Activated T-cell treated with anti-CD3 and anti-CD28 coated beads for 48 hours (primary cell): ENCODE data around the gene THAP11.
"Not testable (repeated sequence)": the region's sequence is repeated elsewhere in the genome, so short reads cannot be mapped to it uniquely, and the experiment has no call there.

Source experiments
- DNase-seq: peaks from one replicate; pipeline ENCODE4 v3.0.0-alpha.2; 2020; ENCODE audit warnings: low read depth

Gene THAP11

DNA sequence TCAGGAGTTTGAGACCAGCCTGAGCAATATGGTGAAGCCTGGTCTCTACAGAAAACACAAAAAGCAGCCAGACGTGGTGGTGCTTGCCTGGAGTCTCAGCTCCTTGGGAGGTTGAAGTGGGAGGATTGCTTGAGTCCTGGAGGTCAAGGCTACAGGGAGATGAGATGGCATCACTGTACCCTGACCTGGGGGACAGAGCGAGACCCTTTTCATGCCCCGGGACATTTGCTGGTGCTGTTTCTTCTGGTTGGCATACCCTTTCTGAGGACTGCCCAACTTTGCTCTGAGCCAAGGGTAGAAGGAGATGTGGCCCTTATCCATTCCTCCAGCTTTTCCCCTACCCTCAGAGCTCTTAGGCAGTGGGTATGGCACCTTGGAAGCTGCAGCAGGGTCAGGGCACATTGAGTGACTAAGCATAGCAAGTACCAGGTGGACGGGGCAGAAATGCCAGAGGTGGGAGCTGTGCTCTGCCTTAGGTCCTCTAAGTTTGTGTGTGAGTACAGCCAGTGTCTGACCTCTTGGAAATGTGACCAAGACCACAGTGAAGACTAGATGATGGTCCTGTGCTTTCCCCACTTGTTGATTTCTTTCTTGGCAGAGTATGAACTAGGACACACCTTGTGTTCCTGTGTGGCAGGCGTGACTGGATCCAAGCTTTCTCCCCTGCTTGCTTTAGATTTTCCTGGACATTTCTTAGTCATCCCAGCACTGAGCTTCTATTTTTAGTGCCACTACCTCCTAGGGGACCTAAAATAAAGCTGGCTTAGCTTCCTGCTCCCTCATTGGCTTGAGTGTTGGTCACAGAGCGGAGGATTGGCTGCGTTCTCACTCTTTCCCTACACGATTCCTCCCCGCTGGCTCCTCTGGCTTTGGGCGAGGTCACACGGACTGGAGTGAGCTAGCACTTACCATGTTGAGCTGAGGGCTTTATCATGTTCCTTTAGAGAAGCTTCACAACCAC is 20.8 kb downstream of the THAP11 start:
- DNase-seq = no peak

DNA sequence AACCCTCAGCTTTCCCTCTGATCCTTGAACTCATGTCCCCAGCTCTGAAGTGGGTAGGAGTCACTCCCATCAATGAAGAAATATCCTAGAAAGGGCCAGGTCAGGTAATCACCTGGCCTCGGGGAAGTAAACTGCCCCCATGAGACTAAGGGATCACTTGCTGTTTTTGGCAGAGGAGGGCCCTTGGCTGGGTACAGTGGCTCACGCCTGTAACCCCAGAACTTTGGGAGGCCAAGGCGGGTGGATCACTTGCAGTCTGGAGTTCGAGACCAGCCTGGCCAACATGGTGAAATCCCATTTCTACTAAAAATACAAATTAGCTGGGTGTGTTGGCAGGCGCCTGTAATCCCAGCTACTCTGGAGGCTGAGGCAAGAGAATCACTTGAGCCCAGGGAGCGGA is 21.9 kb downstream of the THAP11 start:
- DNase-seq = not testable (repeated sequence)

DNA sequence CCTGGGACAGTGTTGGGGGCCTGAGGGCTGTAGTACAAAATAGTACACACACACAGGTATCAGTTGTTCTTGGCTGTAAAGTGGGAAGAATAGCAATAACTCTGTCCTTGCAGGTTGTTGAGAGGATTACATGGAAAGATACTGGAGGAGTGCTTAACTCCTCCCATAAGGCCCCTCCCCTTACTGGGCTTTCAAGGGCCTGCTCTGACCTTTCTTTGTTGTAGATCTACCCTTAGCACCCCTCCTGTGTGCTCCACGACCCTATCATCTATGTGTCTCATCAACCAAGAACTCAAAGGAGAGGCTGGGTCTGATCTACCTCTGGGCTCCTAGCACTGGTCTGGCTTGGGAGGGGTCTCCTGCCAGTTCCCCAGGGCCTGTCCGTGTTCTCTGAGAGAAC is 22.5 kb downstream of the THAP11 start:
- DNase-seq = no peak

DNA sequence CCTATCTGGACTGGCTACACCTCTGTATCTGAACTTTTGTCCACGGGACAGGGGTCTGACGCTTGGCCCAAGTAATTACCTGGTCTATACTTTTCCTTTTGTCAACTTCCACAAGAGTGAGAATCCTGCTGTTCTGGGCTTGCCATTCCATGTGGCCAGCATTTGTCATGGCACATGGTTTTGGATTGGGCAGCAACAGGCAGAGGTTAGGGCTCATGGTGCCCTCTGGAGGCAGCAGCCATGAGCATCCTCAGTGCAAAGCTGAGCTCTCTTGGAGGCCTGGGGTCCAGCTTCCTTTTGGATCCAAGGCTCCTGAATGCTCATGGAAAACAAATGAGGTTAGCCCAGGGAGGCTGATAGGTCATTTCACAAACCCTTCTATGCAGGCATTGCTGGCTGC is 23.2 kb downstream of the THAP11 start:
- DNase-seq = no peak

DNA sequence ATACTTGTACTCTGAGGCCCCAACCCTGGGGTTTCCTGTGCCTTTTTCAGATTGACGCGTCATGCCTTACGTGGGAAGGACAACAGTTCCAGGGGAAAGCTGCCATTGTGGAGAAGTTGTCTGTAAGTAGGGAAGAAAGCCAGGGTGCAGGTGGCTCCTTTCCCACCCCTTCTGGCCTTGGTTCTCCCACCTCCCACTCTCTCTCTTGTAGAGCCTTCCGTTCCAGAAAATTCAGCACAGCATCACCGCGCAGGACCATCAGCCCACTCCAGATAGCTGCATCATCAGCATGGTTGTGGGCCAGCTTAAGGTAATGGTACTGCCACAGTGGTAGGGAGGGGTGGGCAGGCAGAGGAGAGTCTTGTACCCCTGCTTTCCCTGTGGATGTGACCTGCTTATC is 26.2 kb downstream of the THAP11 start:
- no peak for DNase-seq

DNA sequence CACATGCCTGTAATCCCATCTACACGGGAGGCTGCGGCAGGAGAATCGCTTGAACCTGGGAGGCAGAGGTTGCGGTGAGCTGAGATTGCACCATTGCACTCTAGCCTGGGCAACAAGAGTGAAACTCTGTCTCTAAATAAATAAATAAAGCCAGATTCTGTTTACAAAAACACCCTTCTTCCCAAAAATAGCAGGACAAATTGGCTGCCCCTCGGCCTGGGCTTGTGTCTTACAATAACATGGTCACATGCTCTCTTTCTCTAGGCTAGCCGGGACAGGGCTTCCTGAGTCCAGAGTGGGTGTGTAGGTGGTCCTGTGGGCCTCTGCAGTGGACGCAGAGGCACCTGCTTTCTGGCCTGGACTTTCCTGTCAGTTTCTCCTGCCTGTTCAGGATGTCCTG is 27.5 kb downstream of the THAP11 start:
- DNase-seq = no peak

DNA sequence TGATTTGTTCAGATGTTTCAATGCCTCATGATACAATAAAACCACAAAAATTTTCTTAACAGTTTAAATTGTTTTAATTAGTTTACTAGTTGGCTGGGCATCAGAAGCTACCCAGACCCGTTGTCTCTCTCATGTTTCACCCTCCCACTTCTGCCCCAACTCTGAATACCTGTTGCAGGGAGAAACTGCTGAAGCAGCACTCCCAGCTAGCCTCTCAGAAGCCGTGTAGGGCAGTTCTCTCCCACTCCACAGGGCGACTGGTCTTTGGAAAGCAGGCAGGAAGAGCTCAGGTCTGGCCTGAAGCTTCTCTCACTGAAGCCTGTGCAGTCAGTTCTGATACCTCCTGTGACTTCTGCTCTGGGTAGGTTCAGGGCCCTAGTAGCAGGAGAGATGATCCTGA is 29.1 kb downstream of the THAP11 start:
- no peak for DNase-seq

DNA sequence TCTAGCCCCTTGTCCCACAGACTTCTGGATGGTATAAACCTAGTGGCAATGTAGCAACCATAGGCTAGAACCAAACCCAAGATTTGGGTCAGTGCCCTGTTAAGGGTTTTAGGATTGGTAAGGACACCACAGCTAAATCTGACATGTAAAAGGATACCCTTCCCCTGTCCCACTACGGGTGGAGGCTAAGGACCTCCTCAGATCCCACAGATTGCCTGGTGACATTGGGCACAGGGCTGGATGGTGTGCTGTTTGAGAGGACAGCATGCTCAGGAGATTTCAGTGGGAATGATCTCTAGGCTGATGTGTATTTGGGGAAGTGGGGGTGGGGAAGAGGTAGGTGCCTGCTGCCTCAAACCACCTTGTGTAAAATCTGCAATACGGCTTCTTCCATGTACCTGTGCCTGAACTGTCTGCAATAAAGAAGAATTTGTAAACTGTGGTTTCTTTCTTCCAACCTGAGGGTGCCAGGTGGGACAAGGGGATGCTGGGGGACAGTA is 30.1 kb downstream of the THAP11 start:
- no peak for DNase-seq

DNA sequence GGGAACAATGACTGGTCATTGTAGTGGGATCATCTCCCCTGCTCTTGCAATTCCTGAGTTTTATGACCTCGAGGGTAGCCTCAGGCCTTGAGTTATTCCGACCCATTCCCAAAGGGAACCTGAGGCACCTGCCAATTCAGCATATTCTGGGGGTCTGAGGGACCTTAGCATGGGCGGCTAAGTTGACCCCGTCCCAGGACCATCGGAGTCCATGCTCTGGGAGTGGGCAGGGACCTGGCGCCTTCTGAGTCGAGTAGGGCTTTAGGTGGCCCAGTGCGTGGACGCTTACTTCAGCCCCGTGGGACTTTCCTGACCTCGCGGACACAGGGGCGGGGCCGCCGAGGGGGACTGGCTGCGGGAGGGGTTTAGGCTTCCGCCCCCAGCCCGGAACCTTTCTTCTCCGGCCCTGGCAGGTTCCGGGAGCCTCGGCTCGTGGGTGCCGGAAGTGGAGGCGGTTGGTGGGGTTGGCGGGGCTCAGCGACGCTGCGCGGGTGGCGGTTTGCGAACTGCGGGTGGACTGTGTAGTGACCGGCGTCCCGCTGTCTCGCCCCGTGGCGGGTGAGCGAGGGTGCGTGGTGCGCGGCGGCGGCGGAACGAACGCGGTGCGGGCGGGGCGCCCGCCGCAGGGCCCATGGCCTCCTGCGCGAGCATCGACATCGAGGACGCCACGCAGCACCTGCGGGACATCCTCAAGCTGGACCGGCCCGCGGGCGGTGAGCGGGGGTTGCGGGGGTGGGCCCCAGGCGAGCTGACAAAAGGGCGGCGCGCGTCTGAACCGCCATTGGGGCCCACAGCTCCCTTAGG is 30.7 kb downstream of the THAP11 start, which contains the start of gene EDC4:
Gene EDC4 (plus strand): TSS at position 422 of the 804 bp plus-strand sequence. CDS start 210 bp downstream, at position 632.
- peak; percentile 89 for DNase-seq

DNA sequence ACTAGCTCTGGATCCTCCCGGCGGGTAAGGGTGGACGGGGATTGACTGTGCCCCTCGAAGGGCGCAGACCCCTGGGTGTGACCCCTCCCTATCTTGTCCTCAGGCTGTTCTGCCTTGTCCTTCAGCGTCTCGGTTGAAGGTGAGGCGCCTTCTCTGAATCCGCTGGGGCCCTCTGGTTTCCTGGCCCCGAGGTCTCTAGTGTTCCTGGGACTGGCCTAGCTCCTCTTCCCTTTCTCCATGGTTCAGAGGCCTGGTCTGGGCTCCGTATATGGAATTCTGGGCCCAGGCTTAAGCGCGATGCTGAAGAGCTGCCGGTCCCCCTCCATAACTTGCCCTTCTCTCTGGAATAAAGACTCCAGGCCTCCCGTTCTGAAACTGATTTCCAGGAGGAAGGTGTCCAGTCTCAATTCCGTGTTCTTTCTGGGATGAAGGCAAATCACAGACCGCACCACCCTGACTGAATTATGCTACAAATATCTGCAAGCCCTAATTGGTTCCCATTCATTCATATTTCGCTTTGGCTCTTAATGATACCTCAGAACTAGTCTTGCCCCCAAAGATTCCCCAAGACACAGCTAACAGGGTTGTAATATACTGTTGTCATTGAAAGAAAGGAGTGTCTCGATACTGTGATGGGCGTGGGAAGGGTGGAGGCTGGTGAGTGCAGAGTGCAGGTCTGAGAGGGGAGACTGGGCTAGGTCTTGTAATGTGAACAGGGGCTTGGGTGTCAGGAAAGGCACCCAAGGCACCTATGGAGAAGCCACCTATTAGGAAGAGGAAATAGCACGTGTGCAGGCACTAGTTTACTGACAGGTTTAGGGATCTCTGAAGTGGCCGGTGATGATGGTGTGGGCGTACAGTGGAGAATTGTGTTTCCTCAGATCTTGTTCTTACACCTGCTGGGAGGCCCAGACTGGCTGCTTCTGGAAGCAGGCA is 31.6 kb downstream of the THAP11 start:
- no peak for DNase-seq

DNA sequence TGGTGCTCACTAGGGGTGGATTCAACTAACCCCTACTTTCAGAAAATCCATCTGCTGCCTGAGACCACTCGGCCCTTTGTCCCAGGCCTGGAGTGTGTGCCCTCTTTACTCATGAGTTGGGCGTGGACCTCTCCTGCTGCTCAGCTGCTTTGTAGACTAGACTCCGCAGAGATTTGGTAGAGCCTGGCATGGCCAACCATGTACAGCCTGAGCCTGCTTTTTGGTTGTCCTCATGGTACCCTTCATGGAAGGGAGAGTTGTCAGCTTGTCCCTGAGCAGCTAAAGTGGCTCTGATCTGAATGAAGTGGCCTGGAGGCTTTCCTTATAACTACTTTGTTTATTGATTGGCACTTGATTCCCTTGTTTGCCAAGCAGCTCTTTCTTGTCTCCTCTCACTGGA is 32.3 kb downstream of the THAP11 start:
- DNase-seq = no peak

DNA sequence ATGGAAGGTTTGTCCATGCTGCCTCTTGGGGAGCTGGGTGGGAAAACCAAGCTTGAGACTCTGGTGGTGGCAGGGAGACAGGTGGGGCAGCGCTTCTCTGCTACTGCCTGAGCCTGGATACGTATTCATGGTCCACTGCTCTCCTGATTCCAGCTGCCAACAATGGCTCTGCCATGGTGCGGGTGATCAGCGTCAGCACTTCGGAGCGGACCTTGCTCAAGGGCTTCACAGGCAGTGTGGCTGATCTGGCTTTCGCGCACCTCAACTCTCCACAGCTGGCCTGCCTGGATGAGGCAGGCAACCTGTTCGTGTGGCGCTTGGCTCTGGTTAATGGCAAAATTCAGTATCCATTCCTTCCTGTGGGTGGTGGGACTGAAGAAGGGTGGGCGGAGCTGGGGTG is 34.9 kb downstream of the THAP11 start:
- no peak for DNase-seq

DNA sequence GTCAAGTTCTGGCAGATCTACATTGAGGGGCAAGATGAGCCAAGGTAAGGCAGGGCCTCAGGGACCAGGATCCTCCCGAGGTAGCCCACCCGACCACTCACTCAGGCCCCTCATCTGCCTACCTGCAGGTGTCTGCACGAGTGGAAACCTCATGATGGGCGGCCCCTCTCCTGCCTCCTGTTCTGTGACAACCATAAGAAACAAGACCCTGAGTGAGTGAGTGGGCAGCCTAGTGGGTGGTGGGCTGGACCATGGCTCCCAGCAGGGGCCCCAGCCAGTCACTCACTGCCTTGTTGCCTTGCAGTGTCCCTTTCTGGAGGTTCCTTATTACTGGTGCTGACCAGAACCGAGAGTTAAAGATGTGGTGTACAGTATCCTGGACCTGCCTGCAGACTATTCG is 36.1 kb downstream of the THAP11 start:
- no peak for DNase-seq

DNA sequence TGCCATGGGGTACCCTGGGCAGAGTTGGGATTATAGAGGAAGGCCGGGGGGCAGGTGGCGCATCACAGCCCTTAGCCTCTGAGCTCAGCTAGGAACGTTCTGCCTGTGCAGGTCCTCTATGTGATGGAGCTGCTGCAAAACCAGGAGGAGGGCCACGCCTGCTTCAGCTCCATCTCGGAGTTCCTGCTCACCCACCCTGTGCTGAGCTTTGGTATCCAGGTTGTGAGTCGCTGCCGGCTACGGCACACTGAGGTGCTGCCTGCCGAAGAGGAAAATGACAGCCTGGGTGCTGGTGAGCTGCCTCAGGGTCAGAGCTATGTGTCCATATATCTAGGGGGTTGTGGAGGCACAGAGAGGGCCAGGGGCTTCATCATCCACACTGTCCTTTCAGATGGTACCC is 36.7 kb downstream of the THAP11 start:
- DNase-seq = no peak

DNA sequence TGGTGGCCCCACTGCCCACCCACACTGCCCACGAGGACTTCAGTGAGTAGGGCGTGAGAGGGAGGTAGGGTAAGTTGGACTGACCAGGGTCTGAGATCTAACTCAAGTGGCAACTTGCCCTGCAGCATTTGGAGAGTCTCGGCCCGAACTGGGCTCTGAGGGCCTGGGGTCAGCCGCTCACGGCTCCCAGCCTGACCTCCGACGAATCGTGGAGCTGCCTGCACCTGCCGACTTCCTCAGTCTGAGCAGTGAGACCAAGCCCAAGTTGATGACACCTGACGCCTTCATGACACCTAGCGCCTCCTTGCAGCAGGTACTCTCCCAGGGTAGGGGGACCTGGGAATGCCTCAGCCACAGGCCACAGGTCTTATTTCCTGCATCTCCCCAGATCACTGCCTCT is 37.3 kb downstream of the THAP11 start:
- no peak for DNase-seq

DNA sequence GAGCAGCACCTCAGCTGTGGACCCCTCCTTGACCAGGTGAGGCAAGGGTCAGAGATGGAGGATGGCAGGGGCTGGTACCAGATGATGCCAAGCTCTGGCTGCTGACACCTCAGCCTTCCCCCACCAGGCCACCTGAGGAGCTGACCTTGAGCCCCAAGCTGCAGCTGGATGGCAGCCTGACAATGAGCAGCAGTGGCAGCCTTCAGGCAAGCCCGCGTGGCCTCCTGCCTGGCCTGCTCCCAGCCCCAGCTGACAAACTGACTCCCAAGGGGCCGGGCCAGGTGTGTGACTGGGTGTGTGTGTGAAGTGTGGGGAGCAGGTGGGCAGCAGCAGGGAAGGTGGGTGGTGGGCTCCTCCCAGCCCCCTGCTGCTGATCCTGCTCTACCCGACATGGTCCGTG is 37.8 kb downstream of the THAP11 start:
- DNase-seq = no peak

DNA sequence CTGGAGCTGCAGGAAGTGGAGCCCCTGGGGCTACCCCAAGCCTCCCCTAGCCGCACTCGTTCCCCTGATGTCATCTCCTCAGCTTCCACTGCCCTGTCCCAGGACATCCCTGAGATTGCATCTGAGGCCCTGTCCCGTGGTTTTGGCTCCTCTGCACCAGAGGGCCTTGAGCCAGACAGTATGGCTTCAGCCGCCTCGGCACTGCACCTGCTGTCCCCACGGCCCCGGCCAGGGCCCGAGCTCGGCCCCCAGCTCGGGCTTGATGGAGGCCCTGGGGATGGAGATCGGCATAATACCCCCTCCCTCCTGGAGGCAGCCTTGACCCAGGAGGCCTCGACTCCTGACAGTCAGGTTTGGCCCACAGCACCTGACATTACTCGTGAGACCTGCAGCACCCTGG is 38.5 kb downstream of the THAP11 start:
- DNase-seq = no peak

DNA sequence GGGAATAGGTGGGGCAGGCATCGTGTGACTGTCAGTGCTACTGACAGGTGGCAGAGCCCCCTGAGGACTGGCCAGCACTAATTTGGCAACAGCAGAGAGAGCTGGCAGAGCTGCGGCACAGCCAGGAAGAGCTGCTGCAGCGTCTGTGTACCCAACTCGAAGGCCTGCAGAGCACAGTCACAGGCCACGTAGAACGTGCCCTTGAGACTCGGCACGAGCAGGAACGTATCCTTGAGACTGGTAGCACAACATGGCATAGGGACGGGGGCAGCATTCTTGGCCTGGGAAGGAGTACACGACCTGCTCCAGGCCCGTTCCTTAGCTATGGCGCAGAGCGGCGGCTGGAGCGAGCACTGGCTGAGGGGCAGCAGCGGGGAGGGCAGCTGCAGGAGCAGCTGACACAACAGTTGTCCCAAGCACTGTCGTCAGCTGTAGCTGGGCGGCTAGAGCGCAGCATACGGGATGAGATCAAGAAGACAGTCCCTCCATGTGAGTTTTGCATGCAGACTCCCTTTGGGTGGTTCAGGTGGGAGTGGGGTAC is 39.6 kb downstream of the THAP11 start:
- no peak for DNase-seq

DNA sequence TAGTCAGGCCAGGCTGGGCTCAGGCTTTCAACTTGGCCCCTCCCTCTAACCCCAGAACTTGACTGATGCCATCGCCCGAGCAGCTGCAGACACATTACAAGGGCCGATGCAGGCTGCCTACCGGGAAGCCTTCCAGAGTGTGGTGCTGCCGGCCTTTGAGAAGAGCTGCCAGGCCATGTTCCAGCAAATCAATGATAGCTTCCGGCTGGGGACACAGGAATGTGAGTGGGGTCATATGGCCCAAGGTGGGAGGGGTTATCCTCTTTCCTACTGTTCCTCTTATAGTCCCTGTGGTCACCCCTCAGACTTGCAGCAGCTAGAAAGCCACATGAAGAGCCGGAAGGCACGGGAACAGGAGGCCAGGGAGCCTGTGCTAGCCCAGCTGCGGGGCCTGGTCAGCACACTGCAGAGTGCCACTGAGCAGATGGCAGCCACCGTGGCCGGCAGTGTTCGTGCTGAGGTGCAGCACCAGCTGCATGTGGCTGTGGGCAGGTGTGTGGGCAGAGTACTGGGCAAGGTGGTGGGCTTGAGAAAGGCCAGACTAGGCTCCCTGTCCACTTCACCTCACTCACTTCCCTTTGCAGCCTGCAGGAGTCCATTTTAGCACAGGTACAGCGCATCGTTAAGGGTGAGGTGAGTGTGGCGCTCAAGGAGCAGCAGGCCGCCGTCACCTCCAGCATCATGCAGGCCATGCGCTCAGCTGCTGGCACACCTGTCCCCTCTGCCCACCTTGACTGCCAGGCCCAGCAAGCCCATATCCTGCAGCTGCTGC is 40.4 kb downstream of the THAP11 start:
- no peak for DNase-seq

DNA sequence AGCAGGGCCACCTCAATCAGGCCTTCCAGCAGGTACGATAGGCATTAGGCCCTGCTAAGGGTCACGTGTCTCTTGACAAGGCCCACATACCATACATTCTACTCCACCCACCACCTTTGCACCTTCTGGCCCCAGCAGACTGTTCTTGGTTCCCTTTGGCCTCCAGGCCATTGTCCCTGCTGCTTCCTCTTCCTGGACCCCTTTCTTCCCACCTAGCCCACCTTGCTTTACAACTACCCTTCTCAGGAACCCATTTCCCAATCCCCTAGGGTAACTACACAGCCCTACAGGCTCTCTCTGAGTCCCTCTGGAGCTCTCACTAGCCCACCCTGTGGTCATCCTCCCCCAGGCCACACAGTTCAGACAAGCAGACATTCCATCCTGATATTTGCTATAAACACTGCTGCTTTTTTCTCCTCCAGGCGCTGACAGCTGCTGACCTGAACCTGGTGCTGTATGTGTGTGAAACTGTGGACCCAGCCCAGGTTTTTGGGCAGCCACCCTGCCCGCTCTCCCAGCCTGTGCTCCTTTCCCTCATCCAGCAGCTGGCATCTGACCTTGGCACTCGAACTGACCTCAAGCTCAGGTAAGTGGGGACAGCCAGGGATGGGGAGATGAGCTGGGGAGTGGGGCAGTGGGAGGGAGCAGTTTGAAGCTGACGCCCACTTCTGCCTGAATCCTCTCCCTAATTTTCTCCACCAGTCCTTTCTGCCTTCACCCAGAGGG is 41.2 kb downstream of the THAP11 start:
- no peak for DNase-seq
